Astrocyte of the cerebellum (primary cell): ENCODE data around the gene ARFIP1.
"Not testable (repeated sequence)": the region's sequence is repeated elsewhere in the genome, so short reads cannot be mapped to it uniquely, and the experiment has no call there.

Source experiments
- DNase-seq: peaks from one replicate; pipeline ENCODE4 v3.0.0-alpha.2; 2011; ENCODE audit warnings: low read depth
- H3K4me3 ChIP-seq: 2 replicates; pipeline ENCODE4 v1.5.1; 2011; ENCODE audit warnings: mild to moderate bottlenecking, low read depth, low read length, moderate library complexity
- CTCF ChIP-seq: IDR thresholded peaks from 2 replicates; pipeline ENCODE4 v1.5.1; 2012; ENCODE audit warnings: low read length, low read depth, moderate library complexity, mild to moderate bottlenecking; ENCODE audit errors: missing control alignments
- in situ Hi-C: cut with HindIII; loops from 2 replicates; pipeline ENCODE4 v1.10.0; 2017; ENCODE audit warnings: low sequenced_read_pairs

The ARFIP1 gene

GRCh38 chr4:152738827-152739226 is 40.9 kb upstream of the ARFIP1 start:
- no peak for DNase-seq
- H3K4me3 ChIP-seq, result no peak overlapping the region
- TF ChIP-seq CTCF, result no peak
- in situ Hi-C loops, result no loop called here

- TF ChIP-seq CTCF, result no peak
Measured at GRCh38 chr4:152747444-152747843, 32.3 kb upstream of the ARFIP1 start.

GRCh38 chr4:152748619-152749018 is 31.1 kb upstream of the ARFIP1 start:
- DNase-seq, result no peak

More at GRCh38 chr4:152747444-152747843, 32.3 kb upstream of the ARFIP1 start:
- in situ Hi-C loops, result no loop called here
- no peak for DNase-seq
- no peak overlapping the region for H3K4me3 ChIP-seq

GRCh38 chr4:152763796-152764195 is 16.0 kb upstream of the ARFIP1 start:
- TF ChIP-seq CTCF, result no peak
- in situ Hi-C loops, result no loop called here
- no peak overlapping the region for H3K4me3 ChIP-seq
- no peak for DNase-seq

More at GRCh38 chr4:152748619-152749018, 31.1 kb upstream of the ARFIP1 start:
- H3K4me3 ChIP-seq, result no peak overlapping the region
- in situ Hi-C loops, result no loop called here
- no peak for TF ChIP-seq CTCF

- in situ Hi-C loops, DNase-seq: not testable (repeated sequence)
Measured at GRCh38 chr4:152765069-152765737, 14.6 kb upstream of the ARFIP1 start.

GRCh38 chr4:152771741-152772533 is 7.8 kb upstream of the ARFIP1 start:
- H3K4me3 ChIP-seq, result no peak overlapping the region
- TF ChIP-seq CTCF, result no peak
- in situ Hi-C loops, result no loop called here
- DNase-seq, result no peak

More at GRCh38 chr4:152765069-152765737, 14.6 kb upstream of the ARFIP1 start:
- H3K4me3 ChIP-seq, result not testable (repeated sequence)

GRCh38 chr4:152773339-152773738 is 6.4 kb upstream of the ARFIP1 start:
- in situ Hi-C loops, result no loop called here
- TF ChIP-seq CTCF, result no peak
- DNase-seq, result no peak

More at GRCh38 chr4:152773339-152773738, 6.4 kb upstream of the ARFIP1 start:
- no peak overlapping the region for H3K4me3 ChIP-seq
